HepG2 (cell line): ENCODE results near the gene IFNAR1. TPM values are rescaled to one million over a fixed set of nuclear protein-coding genes. Genes with fewer than 3 reads are reported as not detected.
A peak's percentile ranks its signal among the peaks of the same experiment; 100 is the strongest.

Experiments used
- ARNT ChIP-seq: fragments of 450-650 bp; IDR thresholded peaks from 2 replicates; pipeline ENCODE4 v1.6.1; 2017
- DNMT3B ChIP-seq: conservative IDR thresholded peaks from 2 replicates; pipeline ENCODE4 v1.6.1; 2016; ENCODE audit warnings: missing biosample characterization, control low read depth
- GFI1 ChIP-seq: sonication (generic); formaldehyde crosslinking; IDR thresholded peaks from 2 replicates; pipeline ENCODE4 v1.5.0; 2020; ENCODE audit warnings: missing genetic modification reagents, mild to moderate bottlenecking, borderline replicate concordance
- NR2F2 ChIP-seq: IDR thresholded peaks from 2 replicates; pipeline ENCODE4 v1.6.1; 2012; ENCODE audit warnings: low read depth, inconsistent platforms, borderline replicate concordance
- TCF7L2 ChIP-seq: IDR thresholded peaks from 2 replicates; pipeline ENCODE4 v1.6.1; 2011; ENCODE audit warnings: mild to moderate bottlenecking, low read depth, low read length, moderate library complexity
- ZFP36L1 ChIP-seq: sonication (generic); formaldehyde crosslinking; IDR thresholded peaks from 2 replicates; pipeline ENCODE4 v1.8.0; 2022; ENCODE audit warnings: mild to moderate bottlenecking, missing genetic modification reagents, moderate library complexity
- ZFP62 ChIP-seq: sonication (generic); formaldehyde crosslinking; IDR thresholded peaks from 2 replicates; pipeline ENCODE4 v1.4.0; 2020; ENCODE audit warnings: missing genetic modification reagents
- ZNF510 ChIP-seq: sonication (generic); formaldehyde crosslinking; IDR thresholded peaks from 2 replicates; pipeline ENCODE4 v1.4.0; 2020; ENCODE audit warnings: low read depth, mild to moderate bottlenecking, missing genetic modification reagents
- ZNF605 ChIP-seq: sonication (generic); formaldehyde crosslinking; IDR thresholded peaks from 2 replicates; pipeline ENCODE4 v1.8.0; 2022; ENCODE audit warnings: mild to moderate bottlenecking, missing genetic modification reagents
- ZNF646 ChIP-seq: sonication (generic); formaldehyde crosslinking; IDR thresholded peaks from 2 replicates; pipeline ENCODE4 v1.9.0; 2021; ENCODE audit warnings: mild to moderate bottlenecking, missing genetic modification reagents
- ZNF776 ChIP-seq: sonication (generic); formaldehyde crosslinking; IDR thresholded peaks from 2 replicates; pipeline ENCODE4 v1.4.0; 2020; ENCODE audit warnings: mild to moderate bottlenecking, missing genetic modification reagents
- polyA plus RNA-seq, 8 experiments: library from polyadenylated mRNA; depleted of rRNA in 3 of 8; stranded (reverse) in 7 of 8; unstranded in 1 of 8; fragments of >200 nt; fragmentation: Illumina TruSeq in 4 of 8; extraction: Trizol in 4 of 8; gene quantifications; 2 replicates each; pipeline versions ENCODE4 v1.2.1 to v1.2.3, GENCODE V29; 2011 to 2016; ENCODE audit warnings: low read depth in 4 of 8, missing spikeins in 1 of 8, mixed read lengths in 1 of 8; ENCODE audit not compliant: insufficient read depth in 1 of 8
- total RNA-seq, 5 experiments: library from RNA; depleted of rRNA; stranded (reverse); fragments of >200 nt; fragmentation: Illumina TruSeq; extraction: Trizol; gene quantifications; 2 replicates each; pipeline ENCODE4 v1.2.3, GENCODE V29; 2016; ENCODE audit warnings: low read depth in 1 of 5
- TF ChIP-seq, protein P1 (sequence below): sonication (generic); formaldehyde crosslinking; IDR thresholded peaks from 2 replicates; pipeline ENCODE4 v1.5.0; 2020; ENCODE audit warnings: mild to moderate bottlenecking, missing genetic modification reagents, borderline replicate concordance
- TF ChIP-seq, protein P2 (sequence below): sonication (generic); formaldehyde crosslinking; IDR thresholded peaks from 2 replicates; pipeline ENCODE4 v1.5.0; 2020; ENCODE audit warnings: missing genetic modification reagents

IFNAR1 gene
- total and polyA plus RNA-seq, 2 of the 13 experiments (the other 11 are each of a cell fraction or from before 2014, with no cell fraction given) = 6.7 to 9.3 TPM

- TF ChIP-seq ZNF646 (CRISPR knock-in tag) = no peak
- no peak for TF ChIP-seq TCF7L2
- TF ChIP-seq ZNF776 (CRISPR knock-in tag) = peak; percentile 11; the same call in 1 of the 2 replicates
- no peak for TF ChIP-seq NR2F2
- TF ChIP-seq ZNF510 (CRISPR knock-in tag) = no peak
- peak; percentile 18; the same call in 1 of the 2 replicates for TF ChIP-seq ZNF605
- no peak for TF ChIP-seq ZFP62 (CRISPR knock-in tag)
- no peak for TF ChIP-seq ZFP36L1 (CRISPR knock-in tag)
- TF ChIP-seq GFI1 = no peak
- TF ChIP-seq, protein P1, sequence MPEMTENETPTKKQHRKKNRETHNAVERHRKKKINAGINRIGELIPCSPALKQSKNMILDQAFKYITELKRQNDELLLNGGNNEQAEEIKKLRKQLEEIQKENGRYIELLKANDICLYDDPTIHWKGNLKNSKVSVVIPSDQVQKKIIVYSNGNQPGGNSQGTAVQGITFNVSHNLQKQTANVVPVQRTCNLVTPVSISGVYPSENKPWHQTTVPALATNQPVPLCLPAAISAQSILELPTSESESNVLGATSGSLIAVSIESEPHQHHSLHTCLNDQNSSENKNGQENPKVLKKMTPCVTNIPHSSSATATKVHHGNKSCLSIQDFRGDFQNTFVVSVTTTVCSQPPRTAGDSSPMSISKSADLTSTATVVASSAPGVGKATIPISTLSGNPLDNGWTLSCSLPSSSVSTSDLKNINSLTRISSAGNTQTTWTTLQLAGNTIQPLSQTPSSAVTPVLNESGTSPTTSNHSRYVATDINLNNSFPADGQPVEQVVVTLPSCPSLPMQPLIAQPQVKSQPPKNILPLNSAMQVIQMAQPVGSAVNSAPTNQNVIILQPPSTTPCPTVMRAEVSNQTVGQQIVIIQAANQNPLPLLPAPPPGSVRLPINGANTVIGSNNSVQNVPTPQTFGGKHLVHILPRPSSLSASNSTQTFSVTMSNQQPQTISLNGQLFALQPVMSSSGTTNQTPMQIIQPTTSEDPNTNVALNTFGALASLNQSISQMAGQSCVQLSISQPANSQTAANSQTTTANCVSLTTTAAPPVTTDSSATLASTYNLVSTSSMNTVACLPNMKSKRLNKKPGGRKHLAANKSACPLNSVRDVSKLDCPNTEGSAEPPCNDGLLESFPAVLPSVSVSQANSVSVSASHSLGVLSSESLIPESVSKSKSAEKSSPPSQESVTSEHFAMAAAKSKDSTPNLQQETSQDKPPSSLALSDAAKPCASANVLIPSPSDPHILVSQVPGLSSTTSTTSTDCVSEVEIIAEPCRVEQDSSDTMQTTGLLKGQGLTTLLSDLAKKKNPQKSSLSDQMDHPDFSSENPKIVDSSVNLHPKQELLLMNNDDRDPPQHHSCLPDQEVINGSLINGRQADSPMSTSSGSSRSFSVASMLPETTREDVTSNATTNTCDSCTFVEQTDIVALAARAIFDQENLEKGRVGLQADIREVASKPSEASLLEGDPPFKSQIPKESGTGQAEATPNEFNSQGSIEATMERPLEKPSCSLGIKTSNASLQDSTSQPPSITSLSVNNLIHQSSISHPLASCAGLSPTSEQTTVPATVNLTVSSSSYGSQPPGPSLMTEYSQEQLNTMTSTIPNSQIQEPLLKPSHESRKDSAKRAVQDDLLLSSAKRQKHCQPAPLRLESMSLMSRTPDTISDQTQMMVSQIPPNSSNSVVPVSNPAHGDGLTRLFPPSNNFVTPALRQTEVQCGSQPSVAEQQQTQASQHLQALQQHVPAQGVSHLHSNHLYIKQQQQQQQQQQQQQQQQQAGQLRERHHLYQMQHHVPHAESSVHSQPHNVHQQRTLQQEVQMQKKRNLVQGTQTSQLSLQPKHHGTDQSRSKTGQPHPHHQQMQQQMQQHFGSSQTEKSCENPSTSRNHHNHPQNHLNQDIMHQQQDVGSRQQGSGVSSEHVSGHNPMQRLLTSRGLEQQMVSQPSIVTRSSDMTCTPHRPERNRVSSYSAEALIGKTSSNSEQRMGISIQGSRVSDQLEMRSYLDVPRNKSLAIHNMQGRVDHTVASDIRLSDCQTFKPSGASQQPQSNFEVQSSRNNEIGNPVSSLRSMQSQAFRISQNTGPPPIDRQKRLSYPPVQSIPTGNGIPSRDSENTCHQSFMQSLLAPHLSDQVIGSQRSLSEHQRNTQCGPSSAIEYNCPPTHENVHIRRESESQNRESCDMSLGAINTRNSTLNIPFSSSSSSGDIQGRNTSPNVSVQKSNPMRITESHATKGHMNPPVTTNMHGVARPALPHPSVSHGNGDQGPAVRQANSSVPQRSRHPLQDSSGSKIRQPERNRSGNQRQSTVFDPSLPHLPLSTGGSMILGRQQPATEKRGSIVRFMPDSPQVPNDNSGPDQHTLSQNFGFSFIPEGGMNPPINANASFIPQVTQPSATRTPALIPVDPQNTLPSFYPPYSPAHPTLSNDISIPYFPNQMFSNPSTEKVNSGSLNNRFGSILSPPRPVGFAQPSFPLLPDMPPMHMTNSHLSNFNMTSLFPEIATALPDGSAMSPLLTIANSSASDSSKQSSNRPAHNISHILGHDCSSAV (CRISPR knock-in tag) = no peak
- TF ChIP-seq, protein P2, sequence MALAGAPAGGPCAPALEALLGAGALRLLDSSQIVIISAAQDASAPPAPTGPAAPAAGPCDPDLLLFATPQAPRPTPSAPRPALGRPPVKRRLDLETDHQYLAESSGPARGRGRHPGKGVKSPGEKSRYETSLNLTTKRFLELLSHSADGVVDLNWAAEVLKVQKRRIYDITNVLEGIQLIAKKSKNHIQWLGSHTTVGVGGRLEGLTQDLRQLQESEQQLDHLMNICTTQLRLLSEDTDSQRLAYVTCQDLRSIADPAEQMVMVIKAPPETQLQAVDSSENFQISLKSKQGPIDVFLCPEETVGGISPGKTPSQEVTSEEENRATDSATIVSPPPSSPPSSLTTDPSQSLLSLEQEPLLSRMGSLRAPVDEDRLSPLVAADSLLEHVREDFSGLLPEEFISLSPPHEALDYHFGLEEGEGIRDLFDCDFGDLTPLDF (CRISPR knock-in tag) = no peak
- TF ChIP-seq DNMT3B (CRISPR knock-in tag) = no peak
- TF ChIP-seq ARNT = no peak
These were observed 675 bp downstream of the IFNAR1 start (continued) for GRCh38 chr21:33325222-33326067.
